ENCODE measurements around the gene EVA1A.

- TF ChIP-seq CTCF (IDR thresholded peaks at IDR 0.05) (no peak), EP300 (IDR thresholded peaks at IDR 0.05) (no peak)
These were observed 26.2 kb upstream of the EVA1A start for GRCh38 chr2:75586971-75587370.

All from stomach (tissue), 4 donors.